ENCODE data around the gene MARCO. TPM values are rescaled to one million over a fixed set of nuclear protein-coding genes. Genes with fewer than 3 reads are reported as not detected.
A peak's percentile ranks its signal among the peaks of the same experiment; 100 is the strongest.

The MARCO gene
- total and polyA plus RNA-seq, 2 of the 8 experiments (the other 6 are each of a cell fraction or from before 2014, with no cell fraction given) = not detected

GRCh38 chr2:118993392-118993752 lies 51.4 kb downstream of the MARCO start:
- Histone ChIP-seq H3K9me3 (ENCODE audit: insufficient read depth in 2 of 2, low read depth in 1 of 2, low read length in 1 of 2) (no peaks in the 10 kb centered on the region), H3K9ac (replicated peaks in 1 of 4; ENCODE audit: extremely low read depth in 1 of 4, low read depth in 3 of 4, low read length in 3 of 4) (no peak overlapping the region), H3K4me1 (replicated peaks in 1 of 4; ENCODE audit: control insufficient read depth in 3 of 4, insufficient read depth in 4 of 4, low read length in 3 of 4) (no peaks in the 10 kb centered on the region; a peak in 1 of 7 replicates), H2AK5ac (ENCODE audit: low read depth, low read length) (no peak overlapping the region), H3K79me2 (ENCODE audit: control insufficient read depth in 1 of 2, insufficient read depth in 2 of 2, low read length in 2 of 2) (no peaks in the 10 kb centered on the region), H3K36me3 (ENCODE audit: control insufficient read depth in 2 of 4, insufficient read depth in 4 of 4, low read length in 3 of 4) (no peaks in the 10 kb centered on the region), H2BK5ac (ENCODE audit: low read depth, low read length) (no peak overlapping the region), H4K8ac (ENCODE audit: extremely low read depth, insufficient read depth, low read length) (no peak overlapping the region), H3K27me3 (replicated peaks in 1 of 4; ENCODE audit: control insufficient read depth in 3 of 4, extremely low read depth in 1 of 4, insufficient read depth in 3 of 4, low read length in 3 of 4) (no peaks in the 10 kb centered on the region), H3K56ac (replicated peaks; ENCODE audit: insufficient read length, low read depth, low read length) (no peak overlapping the region), H3K23ac (ENCODE audit: insufficient read length) (no peak overlapping the region), H3K4me3 (ENCODE audit: extremely low read depth in 1 of 4, insufficient read depth in 2 of 4, low read depth in 3 of 4, low read length in 4 of 4) (no peak overlapping the region), H3K23me2 (ENCODE audit: low read depth, low read length) (no peaks in the 10 kb centered on the region), H4K5ac (ENCODE audit: insufficient read length, low read depth, low read length) (no peak overlapping the region), H2BK20ac (ENCODE audit: low read length) (no peak overlapping the region), H2AFZ (ENCODE audit: low read length) (no peak overlapping the region), H4K91ac (replicated peaks; ENCODE audit: insufficient read length, low read length) (no peak overlapping the region), H3K79me1 (ENCODE audit: low read depth, low read length) (no peaks in the 10 kb centered on the region), H2BK15ac (ENCODE audit: low read length) (no peak overlapping the region), H4K20me1 (replicated peaks in 1 of 2; ENCODE audit: control insufficient read depth in 1 of 2, insufficient read depth in 2 of 2, low read length in 2 of 2) (no peaks in the 10 kb centered on the region), H2BK12ac (ENCODE audit: low read depth, low read length) (no peak overlapping the region), H3K4me2 (ENCODE audit: insufficient read depth in 1 of 2, low read depth in 2 of 2, low read length in 2 of 2) (no peak overlapping the region), H3K18ac (ENCODE audit: extremely low read depth, low read length) (no peak overlapping the region), H3K27ac (ENCODE audit: low read depth, low read length) (no peak overlapping the region), H2BK120ac (replicated peaks; ENCODE audit: low read depth, low read length) (no peak overlapping the region), H3K14ac (ENCODE audit: insufficient read length) (no peak overlapping the region), H3K4ac (replicated peaks; ENCODE audit: insufficient read length, low read depth, low read length) (no peak overlapping the region)
- WGBS, 2 experiments (ENCODE audit: extremely low coverage in 1 of 2, insufficient coverage in 1 of 2, insufficient read length in 1 of 2, insufficient replicate concordance in 2 of 2, low coverage in 1 of 2, low lambda C conversion rate in 2 of 2, missing lambda C conversion rate in 1 of 2) = 90% methylated on average over 4 of the region's 4 CpGs; no CpG with 5 or more reads in 1 of the 2 experiments
- DNase-seq (ENCODE audit: low read depth in 1 of 2, low spot score in 2 of 2) = peak in 1 of 2 experiments; percentile 19
- no peak for FAIRE-seq
- ChIA-PET POLR2A (ENCODE audit: partially characterized antibody) (no interaction called here), CTCF (ENCODE audit: partially characterized antibody) (interaction anchor here (1.1 to 2.4 kb wide), 3 partner anchors 35 to 111 kb away, joined by 3 to 8 read pairs (median 4); no protein-coding TSS in a partner anchor)

Data from H1 (cell line).